ENCODE measurements around the gene ZNF174.

ZNF174 gene

DNA sequence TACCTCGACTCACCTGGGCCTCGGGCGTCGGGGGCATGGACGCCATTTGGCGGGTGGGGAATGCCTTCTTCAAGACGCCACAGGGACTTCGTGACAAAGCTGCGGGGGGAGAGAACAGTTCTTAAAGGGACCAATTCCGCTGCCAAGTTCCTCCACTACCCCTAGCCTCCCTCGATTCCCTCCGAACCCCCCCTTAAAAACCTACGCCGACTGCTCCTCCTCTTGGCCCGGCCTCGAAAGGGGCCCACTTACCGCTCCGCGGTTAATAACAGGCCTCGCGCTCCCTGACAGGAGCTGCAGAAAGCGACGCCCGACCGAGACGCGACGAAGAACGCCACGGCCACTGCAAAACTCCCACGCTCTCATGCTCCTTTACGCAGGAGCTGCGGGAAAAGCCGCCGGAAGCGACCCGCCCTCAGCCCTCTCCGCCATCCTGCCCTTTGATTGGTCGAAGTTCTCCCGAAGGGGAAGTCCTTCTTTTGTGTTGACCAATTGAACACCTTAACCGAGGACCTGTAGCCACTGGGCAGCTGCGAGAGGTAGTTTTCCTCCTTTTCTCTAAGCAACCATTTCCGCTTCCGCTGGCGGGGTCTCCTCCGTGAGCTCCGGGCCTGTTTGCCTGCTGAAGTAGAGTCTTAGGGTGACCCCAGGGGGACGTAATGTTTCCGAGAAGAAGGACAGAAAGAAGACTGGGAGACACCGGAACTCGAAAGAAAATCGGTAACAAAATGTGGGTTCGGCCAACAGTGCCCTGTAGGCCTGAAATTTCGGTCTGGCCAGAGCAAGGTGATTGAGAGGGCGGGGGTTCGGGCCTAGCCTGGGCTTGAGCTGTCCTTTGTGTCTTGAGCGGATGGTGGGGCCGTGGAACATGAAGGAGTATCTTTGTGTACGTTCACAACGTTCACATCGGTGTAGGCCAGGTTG is 42.4 kb downstream of the ZNF174 start, which contains the start of the genes NAA60 and ZNF597:
TSS of gene NAA60 (plus strand) at position 573 of the 924 bp plus-strand sequence. CDS start 32,548 bp downstream, outside the sequence.
TSS of gene ZNF597 (minus strand) at position 397 of the 924 bp plus-strand sequence. CDS start at position 46, 351 bp downstream.
- Histone ChIP-seq H3K4me3 (ENCODE audit: low read depth in 1 of 2, low read length in 1 of 2) (peak within 1 kb of the TSS; percentile 67 to 71), H3K9me3 (no peaks in the 10 kb centered on the region), H3K4me1 (ENCODE audit: control insufficient read depth in 1 of 2, insufficient read depth in 1 of 2, low read depth in 1 of 2, low read length in 1 of 2) (peaks cover 14 to 16% of the 10 kb centered on the region in 2 experiments), H3K27me3 (no peaks in the 10 kb centered on the region), H3K27ac (peak within 1 kb of the TSS; percentile 83), H3K36me3 (peaks cover 4% of the 10 kb centered on the region)
- TF ChIP-seq, protein P1, sequence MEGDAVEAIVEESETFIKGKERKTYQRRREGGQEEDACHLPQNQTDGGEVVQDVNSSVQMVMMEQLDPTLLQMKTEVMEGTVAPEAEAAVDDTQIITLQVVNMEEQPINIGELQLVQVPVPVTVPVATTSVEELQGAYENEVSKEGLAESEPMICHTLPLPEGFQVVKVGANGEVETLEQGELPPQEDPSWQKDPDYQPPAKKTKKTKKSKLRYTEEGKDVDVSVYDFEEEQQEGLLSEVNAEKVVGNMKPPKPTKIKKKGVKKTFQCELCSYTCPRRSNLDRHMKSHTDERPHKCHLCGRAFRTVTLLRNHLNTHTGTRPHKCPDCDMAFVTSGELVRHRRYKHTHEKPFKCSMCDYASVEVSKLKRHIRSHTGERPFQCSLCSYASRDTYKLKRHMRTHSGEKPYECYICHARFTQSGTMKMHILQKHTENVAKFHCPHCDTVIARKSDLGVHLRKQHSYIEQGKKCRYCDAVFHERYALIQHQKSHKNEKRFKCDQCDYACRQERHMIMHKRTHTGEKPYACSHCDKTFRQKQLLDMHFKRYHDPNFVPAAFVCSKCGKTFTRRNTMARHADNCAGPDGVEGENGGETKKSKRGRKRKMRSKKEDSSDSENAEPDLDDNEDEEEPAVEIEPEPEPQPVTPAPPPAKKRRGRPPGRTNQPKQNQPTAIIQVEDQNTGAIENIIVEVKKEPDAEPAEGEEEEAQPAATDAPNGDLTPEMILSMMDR (IDR thresholded peaks at IDR 0.05) = no peak

DNA sequence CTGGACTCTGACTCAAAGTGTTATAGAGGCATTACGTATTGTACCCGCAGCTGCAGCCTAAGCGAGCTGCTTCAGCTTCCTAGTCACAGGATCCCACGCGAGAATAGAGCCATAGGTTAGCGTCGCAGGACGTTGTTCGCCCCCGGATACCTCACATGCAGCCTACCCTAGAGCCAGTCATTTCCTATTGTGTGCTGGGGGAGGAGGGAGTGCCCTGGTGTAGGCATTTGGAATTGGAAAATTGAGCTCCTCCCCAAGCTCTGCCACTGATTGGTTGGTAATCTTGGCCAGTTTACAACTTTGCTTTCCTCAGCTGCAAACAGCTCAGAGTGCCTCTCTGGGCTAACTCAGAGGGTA is 43.0 kb downstream of the ZNF174 start:
- peak overlapping the region; percentile 67 to 71 for H3K4me3 ChIP-seq (ENCODE audit: low read depth in 1 of 2, low read length in 1 of 2)
- TF ChIP-seq, protein P1 (IDR thresholded peaks at IDR 0.05) = no peak
- H3K9me3 ChIP-seq = no peaks in the 10 kb centered on the region
- H3K27me3 ChIP-seq = no peaks in the 10 kb centered on the region
- peaks cover 4% of the 10 kb centered on the region for H3K36me3 ChIP-seq
- H3K4me1 ChIP-seq (ENCODE audit: control insufficient read depth in 1 of 2, insufficient read depth in 1 of 2, low read depth in 1 of 2, low read length in 1 of 2) = peaks cover 14 to 16% of the 10 kb centered on the region in 2 experiments
- H3K27ac ChIP-seq = peak overlapping the region; percentile 83

DNA sequence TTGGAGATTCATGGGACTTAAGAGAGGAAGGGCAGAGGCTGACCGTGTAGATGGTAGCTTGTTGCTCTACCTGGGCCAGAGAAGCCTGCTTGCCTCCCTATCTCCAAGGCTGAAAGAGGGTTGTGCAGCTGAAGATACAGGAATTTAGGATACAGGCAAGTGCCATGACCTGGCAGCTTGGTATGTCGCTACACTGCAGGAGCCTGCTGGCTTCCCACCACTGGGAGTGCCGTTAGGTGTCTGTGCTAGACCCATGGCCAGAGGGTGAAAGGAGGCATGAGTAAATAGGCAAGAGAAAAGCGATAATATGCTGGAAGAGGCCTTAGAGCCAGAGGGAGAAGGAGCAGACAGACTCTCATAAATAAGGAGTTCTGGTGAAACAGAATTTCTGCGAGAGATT is 53.1 kb downstream of the ZNF174 start:
- H3K27ac ChIP-seq = no peak overlapping the region
- peaks cover 68% of the 10 kb centered on the region in 2 experiments for H3K4me1 ChIP-seq (ENCODE audit: control insufficient read depth in 1 of 2, insufficient read depth in 1 of 2, low read depth in 1 of 2, low read length in 1 of 2)
- H3K36me3 ChIP-seq = no peaks in the 10 kb centered on the region
- H3K4me3 ChIP-seq (ENCODE audit: low read depth in 1 of 2, low read length in 1 of 2) = no peak overlapping the region
- H3K27me3 ChIP-seq = no peaks in the 10 kb centered on the region
- TF ChIP-seq, protein P1 (IDR thresholded peaks at IDR 0.05) = no peak
- H3K9me3 ChIP-seq = no peaks in the 10 kb centered on the region

DNA sequence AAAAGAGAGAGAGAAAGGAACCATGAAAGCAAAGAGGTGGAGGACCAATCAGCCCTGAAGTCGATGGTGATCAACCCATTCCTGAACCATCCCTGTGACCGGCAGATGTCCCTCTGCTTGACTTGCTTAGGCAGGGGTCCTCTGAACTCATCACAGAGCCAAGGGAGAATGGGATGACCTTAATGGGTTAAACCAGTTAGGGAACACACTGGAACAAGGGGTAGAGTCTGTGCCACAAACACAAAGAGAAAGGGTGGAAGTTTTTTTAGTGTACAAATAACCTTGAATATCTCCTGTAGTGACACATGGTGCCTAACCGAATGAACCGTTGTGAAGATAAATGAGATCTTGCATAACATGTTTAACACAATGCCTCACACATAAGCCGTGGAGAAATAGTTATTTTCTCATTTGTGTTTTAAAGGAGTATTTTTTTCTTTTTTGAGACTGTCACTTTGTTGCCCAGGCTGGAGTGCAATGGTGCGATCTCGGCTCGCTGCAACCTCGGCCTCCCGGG is 53.7 kb downstream of the ZNF174 start:
- Histone ChIP-seq H3K27me3 (no peaks in the 10 kb centered on the region), H3K27ac (peak overlapping the region; percentile 25), H3K9me3 (no peaks in the 10 kb centered on the region), H3K4me1 (ENCODE audit: control insufficient read depth in 1 of 2, insufficient read depth in 1 of 2, low read depth in 1 of 2, low read length in 1 of 2) (peaks cover 69 to 71% of the 10 kb centered on the region in 2 experiments), H3K36me3 (no peaks in the 10 kb centered on the region), H3K4me3 (ENCODE audit: low read depth in 1 of 2, low read length in 1 of 2) (no peak overlapping the region)
- TF ChIP-seq, protein P1 (IDR thresholded peaks at IDR 0.05) = no peak

DNA sequence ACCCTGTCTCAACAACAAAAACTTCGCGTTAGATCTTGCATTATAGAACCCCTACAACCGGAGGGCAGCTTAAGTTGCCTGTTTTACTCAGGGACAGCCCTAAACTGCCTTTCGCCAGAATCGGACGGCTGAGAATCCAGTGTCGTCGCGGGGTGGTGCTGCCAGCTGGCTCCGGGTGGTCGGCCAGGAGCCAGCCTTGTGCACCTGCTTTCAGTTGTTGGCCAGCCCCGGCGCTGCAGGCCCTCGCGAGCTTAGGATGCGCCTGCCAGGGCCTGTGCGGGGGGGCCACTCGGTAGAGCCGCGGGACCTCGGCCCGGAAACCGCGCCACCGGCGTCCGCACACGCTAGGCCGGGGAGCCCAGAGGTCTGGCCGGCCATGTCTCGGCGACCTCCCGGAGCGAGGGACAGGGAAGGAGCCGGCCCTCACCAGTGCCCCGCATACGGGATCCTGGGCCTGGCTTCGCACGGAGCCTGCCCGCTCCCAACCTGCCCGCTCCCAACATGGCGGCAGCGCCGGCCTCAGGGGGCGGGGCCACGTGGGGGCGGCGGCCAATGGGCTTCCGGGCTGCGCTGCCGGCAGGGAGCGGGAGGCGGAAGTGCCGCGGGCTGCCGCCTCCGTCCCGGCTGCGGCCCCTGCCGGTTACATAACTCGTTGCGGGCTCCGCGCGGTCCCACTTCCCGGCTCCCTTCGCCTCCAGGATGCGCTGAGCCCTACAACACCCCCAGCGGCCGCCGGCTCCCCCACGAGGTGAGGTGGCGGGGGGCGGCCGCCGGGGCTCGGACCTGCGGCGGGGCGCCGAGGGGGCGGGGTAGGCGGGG is 56.6 kb downstream of the ZNF174 start:
- peak overlapping the region; percentile 94 for H3K27ac ChIP-seq
- TF ChIP-seq, protein P1 (IDR thresholded peaks at IDR 0.05) = peak; percentile 89

More for the DNA sequence above, 56.6 kb downstream of the ZNF174 start:
- Histone ChIP-seq H3K4me3 (ENCODE audit: low read depth in 1 of 2, low read length in 1 of 2) (peak overlapping the region; percentile 85 to 88), H3K36me3 (no peaks in the 10 kb centered on the region), H3K9me3 (no peaks in the 10 kb centered on the region), H3K27me3 (no peaks in the 10 kb centered on the region), H3K4me1 (ENCODE audit: control insufficient read depth in 1 of 2, insufficient read depth in 1 of 2, low read depth in 1 of 2, low read length in 1 of 2) (peaks cover 52 to 65% of the 10 kb centered on the region in 2 experiments)
